ENCODE measurements around the gene SHLD2. TPM values are rescaled to one million over a fixed set of nuclear protein-coding genes. Genes with fewer than 3 reads are reported as not detected.
"Not testable (repeated sequence)": the region's sequence is repeated elsewhere in the genome, so short reads cannot be mapped to it uniquely, and the experiment has no call there.

Gene SHLD2
- total and polyA plus RNA-seq, 9 donors: 11.5 to 32.3 (median 24.8) TPM

GRCh38 chr10:87079106-87079836, 15.7 kb upstream of the SHLD2 start:
- H3K27ac ChIP-seq: no peak overlapping the region
- H3K4me1 ChIP-seq (ENCODE audit: insufficient read depth): peaks cover 3% of the 10 kb centered on the region
- H3K27me3 ChIP-seq: no peaks in the 10 kb centered on the region
- no peak overlapping the region for H3K4me3 ChIP-seq
- intact Hi-C loops (cut with DNase I): no loop called here
- TF ChIP-seq POLR2A (IDR thresholded peaks at IDR 0.05): no peak
- no peak for TF ChIP-seq CTCF (IDR thresholded peaks at IDR 0.05)
- no peak for TF ChIP-seq EP300 (IDR thresholded peaks at IDR 0.05)
- 75 to 79% (median 75%) methylated on average over 11 of the region's 11 CpGs for WGBS, 3 donors
- no peaks in the 10 kb centered on the region for H3K36me3 ChIP-seq
- no peak for DNase-seq
- no peaks in the 10 kb centered on the region for H3K9me3 ChIP-seq

GRCh38 chr10:87080621-87081020, 14.4 kb upstream of the SHLD2 start:
- intact Hi-C loops (cut with DNase I); H3K9me3 ChIP-seq; H3K4me1 ChIP-seq (ENCODE audit: insufficient read depth); DNase-seq; H3K4me3 ChIP-seq; H3K27ac ChIP-seq; H3K27me3 ChIP-seq; H3K36me3 ChIP-seq: not testable (repeated sequence)
- 95% methylated on average over 19 to 28 of the region's 31 CpGs; no CpG with 5 or more reads in 1 of the 3 donors for WGBS, 3 donors

GRCh38 chr10:87081574-87081973, 13.4 kb upstream of the SHLD2 start:
- H3K4me3 ChIP-seq; H3K4me1 ChIP-seq (ENCODE audit: insufficient read depth); intact Hi-C loops (cut with DNase I); H3K27me3 ChIP-seq; H3K9me3 ChIP-seq; DNase-seq; H3K36me3 ChIP-seq; H3K27ac ChIP-seq: not testable (repeated sequence)
- WGBS, 3 donors: 40 to 79% (median 44%) methylated on average over 1 to 3 of the region's 3 CpGs

- H3K4me3 ChIP-seq; H3K36me3 ChIP-seq; H3K4me1 ChIP-seq (ENCODE audit: insufficient read depth); H3K9me3 ChIP-seq; intact Hi-C loops (cut with DNase I); H3K27me3 ChIP-seq; DNase-seq: not testable (repeated sequence)
- 36 to 49% (median 38%) methylated on average over 1 of the region's 1 CpG for WGBS, 3 donors
- H3K27ac ChIP-seq: peak overlapping the region in 1 of 2 donors; percentile 13
Measured at GRCh38 chr10:87082219-87082618, 12.8 kb upstream of the SHLD2 start.

- H3K36me3 ChIP-seq; intact Hi-C loops (cut with DNase I); H3K27ac ChIP-seq; H3K27me3 ChIP-seq; DNase-seq; H3K4me1 ChIP-seq (ENCODE audit: insufficient read depth); H3K9me3 ChIP-seq; H3K4me3 ChIP-seq: not testable (repeated sequence)
- WGBS, 3 donors: 37 to 39% (median 39%) methylated on average over 5 of the region's 5 CpGs
Measured at GRCh38 chr10:87083576-87084290, 11.3 kb upstream of the SHLD2 start.

GRCh38 chr10:87084291-87084782, 10.7 kb upstream of the SHLD2 start:
- H3K9me3 ChIP-seq; H3K4me1 ChIP-seq (ENCODE audit: insufficient read depth); DNase-seq; intact Hi-C loops (cut with DNase I); H3K27me3 ChIP-seq; H3K27ac ChIP-seq; H3K4me3 ChIP-seq; H3K36me3 ChIP-seq: not testable (repeated sequence)

GRCh38 chr10:87085537-87085936, 9.5 kb upstream of the SHLD2 start:
- intact Hi-C loops (cut with DNase I): no loop called here
- Histone ChIP-seq H3K27me3 (no peaks in the 10 kb centered on the region), H3K9me3 (no peaks in the 10 kb centered on the region), H3K36me3 (no peaks in the 10 kb centered on the region), H3K27ac (no peak overlapping the region), H3K4me3 (no peak overlapping the region), H3K4me1 (ENCODE audit: insufficient read depth) (peaks cover 6% of the 10 kb centered on the region)
- DNase-seq: no peak
- TF ChIP-seq POLR2A (IDR thresholded peaks at IDR 0.05) (no peak), EP300 (IDR thresholded peaks at IDR 0.05) (no peak), CTCF (IDR thresholded peaks at IDR 0.05) (no peak)
- WGBS, 3 donors: 78 to 83% (median 82%) methylated on average over 1 of the region's 1 CpG

Data from ovary (tissue), 9 donors.